ENCODE data around the gene PRND. TPM values are rescaled to one million over a fixed set of nuclear protein-coding genes. Genes with fewer than 3 reads are reported as not detected.

PRND gene
- total and polyA plus RNA-seq, 2 experiments from 2014 or later: 0.10 TPM; not detected in 1

GRCh38 chr20:4770026-4770425, 48.3 kb downstream of the PRND start (continued):
- TF ChIP-seq ZNF462 (CRISPR knock-in tag; IDR thresholded peaks at IDR 0.05) (no peak), POLR2AphosphoS5 (IDR thresholded peaks at IDR 0.05; ENCODE audit: low read depth) (no peak), ZNF331 (CRISPR knock-in tag; IDR thresholded peaks at IDR 0.05; ENCODE audit: low read depth) (no peak), ZNF114 (CRISPR knock-in tag; IDR thresholded peaks at IDR 0.05) (no peak), NANOG (IDR thresholded peaks at IDR 0.05; ENCODE audit: borderline replicate concordance) (no peak), JUNB (IDR thresholded peaks at IDR 0.05; ENCODE audit: unreplicated experiment) (no peak), ETS1 (IDR thresholded peaks at IDR 0.05) (no peak), CREB1 (CRISPR knock-in tag; IDR thresholded peaks at IDR 0.05; ENCODE audit: low read depth) (no peak), EZH2phosphoT487 (IDR thresholded peaks at IDR 0.05; ENCODE audit: unreplicated experiment) (no peak), REST (IDR thresholded peaks at IDR 0.05; ENCODE audit: unreplicated experiment) (no peak)
